Activated CD8-positive, alpha-beta memory T cell treated with anti-CD3 and anti-CD28 coated beads, Interleukin-2, amount 50 U/mL, for 4 hours (primary cell): ENCODE data around the gene RANBP17.
"Not testable (repeated sequence)": the region's sequence is repeated elsewhere in the genome, so short reads cannot be mapped to it uniquely, and the experiment has no call there.

Experiments used
- DNase-seq: peaks from one replicate; pipeline ENCODE4 v3.0.0-alpha.2; 2020

RANBP17 gene

GRCh38 chr5:170861917-170862766 is at the start of gene RANBP17:
RANBP17 (plus strand) TSS chr5:170862018.
- DNase-seq, result no peak

GRCh38 chr5:170813231-170813630 is 48.6 kb upstream of the RANBP17 start:
- no peak for DNase-seq

- no peak for DNase-seq
These were observed 44.6 kb upstream of the RANBP17 start for GRCh38 chr5:170817195-170817594.

- no peak for DNase-seq
These were observed 43.6 kb upstream of the RANBP17 start for GRCh38 chr5:170818232-170818631.

GRCh38 chr5:170819824-170820223 is 42.0 kb upstream of the RANBP17 start:
- no peak for DNase-seq

DNA sequence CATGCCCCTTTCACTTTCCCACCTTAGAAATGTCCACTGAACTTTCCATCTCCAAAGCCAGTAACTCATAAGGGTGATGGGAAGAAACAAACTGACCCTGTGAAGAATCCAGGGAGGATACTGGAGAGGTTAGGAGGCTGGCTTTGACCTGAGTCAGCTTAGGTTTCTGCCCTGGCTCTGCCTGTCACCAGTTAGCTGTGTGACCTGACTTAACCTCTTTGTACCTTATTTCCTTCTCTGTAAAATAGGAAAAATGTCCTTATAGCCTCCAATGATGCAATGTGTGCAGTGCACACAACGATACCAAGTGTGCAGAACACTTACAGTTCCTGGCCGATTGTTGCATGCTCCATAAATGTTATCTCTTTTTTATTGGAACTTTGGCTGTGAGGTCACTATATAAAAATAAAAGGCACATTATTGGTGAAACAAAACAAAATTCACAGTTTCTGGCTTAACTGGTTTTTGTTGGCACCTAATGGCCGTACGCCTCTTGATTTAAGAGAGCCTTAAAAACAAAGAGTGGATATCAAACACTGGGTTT is 40.5 kb upstream of the RANBP17 start:
- DNase-seq, result no peak

GRCh38 chr5:170826117-170826516 is 35.7 kb upstream of the RANBP17 start:
- no peak for DNase-seq

- no peak for DNase-seq
These were observed 29.6 kb upstream of the RANBP17 start for GRCh38 chr5:170832241-170832640.

- DNase-seq, result not testable (repeated sequence)
These were observed 27.8 kb upstream of the RANBP17 start for GRCh38 chr5:170833981-170834380.

GRCh38 chr5:170836226-170836625 is 25.6 kb upstream of the RANBP17 start:
- DNase-seq, result no peak

- no peak for DNase-seq
These were observed 17.9 kb upstream of the RANBP17 start for GRCh38 chr5:170843870-170844269.

GRCh38 chr5:170844651-170845050 is 17.2 kb upstream of the RANBP17 start:
- DNase-seq, result no peak

GRCh38 chr5:170846416-170846815 is 15.4 kb upstream of the RANBP17 start:
- no peak for DNase-seq

- DNase-seq, result no peak
These were observed 15.0 kb upstream of the RANBP17 start for GRCh38 chr5:170846846-170847245.

GRCh38 chr5:170848033-170848432 is 13.8 kb upstream of the RANBP17 start:
- no peak for DNase-seq

DNA sequence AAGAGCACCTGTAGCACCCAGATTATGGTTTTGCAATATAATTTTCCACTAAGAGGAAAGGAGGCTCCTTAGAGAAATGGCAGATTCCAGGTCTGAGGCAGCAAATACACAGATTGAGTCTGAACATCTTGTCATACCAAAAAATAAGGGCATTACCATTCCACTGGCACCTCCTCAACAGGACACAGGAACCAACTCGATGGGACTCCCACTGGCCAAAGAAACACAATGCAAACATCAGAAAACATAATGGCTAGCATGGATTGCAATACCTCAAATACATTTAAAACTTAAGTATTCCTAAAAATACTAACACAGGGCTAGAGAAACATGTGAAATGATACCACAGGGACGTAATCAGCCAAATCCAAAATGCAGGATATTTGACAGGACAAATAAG is 12.4 kb upstream of the RANBP17 start:
- DNase-seq, result no peak

GRCh38 chr5:170854566-170854965 is 7.3 kb upstream of the RANBP17 start:
- no peak for DNase-seq

DNA sequence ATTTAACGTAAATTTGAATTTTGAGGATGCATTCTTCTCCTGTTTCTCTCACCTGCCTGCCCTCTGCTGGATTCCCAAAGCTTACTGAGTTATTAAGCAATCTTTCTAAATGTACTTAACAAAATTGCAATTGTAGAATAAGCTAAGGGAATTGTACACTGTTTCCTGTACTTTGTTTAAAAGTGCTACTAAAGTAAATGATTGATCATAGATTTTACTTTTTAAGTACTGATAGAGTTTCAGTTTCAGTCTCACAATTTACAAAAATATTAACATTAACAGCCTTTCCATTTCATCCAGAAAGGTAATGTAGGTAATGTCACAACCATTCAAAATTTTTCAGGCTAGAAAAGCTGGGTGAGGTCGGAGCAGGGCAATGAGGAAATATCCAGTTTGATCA is 4.8 kb upstream of the RANBP17 start:
- no peak for DNase-seq

- no peak for DNase-seq
These were observed 1.4 kb upstream of the RANBP17 start for GRCh38 chr5:170860415-170860814.

DNA sequence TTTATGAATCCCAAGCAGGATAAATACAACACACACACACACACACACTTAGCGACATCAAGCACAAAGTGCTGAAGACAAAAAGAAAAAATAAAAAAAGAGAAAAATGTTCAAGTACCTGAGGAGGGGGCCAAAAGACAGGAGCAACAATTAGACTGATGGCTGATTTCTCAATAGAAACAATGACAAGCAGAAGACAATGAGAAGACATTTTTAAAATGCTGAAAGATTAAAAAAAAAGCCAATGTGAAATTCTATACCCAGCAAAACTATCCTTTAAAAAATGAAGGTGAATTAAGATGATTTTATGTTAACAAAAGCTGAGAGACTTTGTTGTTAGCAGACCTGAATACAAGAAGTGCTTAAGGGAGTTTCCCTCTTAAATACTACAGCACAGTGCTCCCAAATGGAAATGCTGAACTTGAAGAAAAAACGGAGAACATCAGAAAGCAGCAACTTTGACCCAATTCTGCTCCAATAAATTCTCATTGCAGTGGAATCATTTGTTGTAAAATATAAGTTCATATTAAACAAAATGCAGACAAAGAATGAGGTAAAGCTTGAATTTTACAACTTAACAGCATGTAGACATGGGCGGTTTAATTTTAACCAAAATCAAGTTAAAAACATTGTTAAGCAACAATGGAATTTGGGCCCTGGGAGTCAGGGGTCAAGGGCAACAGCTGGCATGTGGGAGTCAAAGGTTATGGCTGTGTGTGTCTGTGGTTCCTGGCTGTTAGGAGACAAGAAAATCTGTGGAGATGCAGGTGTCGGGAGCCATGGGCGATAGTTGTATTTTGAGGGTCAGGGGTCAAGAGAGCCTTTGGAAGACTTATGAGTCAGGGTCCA is 776 bp upstream of the RANBP17 start:
- no peak for DNase-seq

DNA sequence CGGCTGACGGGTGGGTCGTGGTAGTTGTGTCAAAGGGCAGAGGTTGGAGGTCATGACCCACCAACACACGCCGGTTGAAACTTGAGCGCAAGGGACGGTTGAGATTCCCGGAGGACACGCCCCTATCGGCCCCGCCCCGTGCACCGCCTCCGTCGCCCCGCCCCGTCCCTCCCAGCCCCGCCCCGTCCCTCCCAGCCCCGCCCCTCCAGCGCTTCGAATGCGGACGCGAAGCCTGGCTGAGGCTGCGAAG is 226 bp upstream of the RANBP17 start:
- no peak for DNase-seq

DNA sequence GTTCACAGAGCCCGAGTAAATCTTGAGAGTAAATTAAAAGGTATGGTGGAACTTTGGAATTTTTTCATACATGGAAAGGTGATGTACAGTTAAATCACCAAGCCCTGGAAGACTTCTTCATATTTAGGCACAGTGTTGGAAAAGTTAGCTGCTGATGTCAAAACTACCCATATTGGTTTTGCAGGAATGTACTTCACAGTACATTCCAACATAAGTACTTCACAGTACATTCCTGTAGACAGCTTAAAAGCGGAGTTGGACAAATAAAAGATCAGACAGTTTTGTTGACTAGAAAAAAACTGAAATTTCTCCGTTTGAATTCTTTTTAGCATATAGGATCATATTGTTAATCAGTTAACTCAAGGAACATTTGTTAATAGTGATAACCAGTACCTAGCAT is 1.8 kb downstream of the RANBP17 start:
- DNase-seq, result no peak

GRCh38 chr5:170865622-170866021 is 3.8 kb downstream of the RANBP17 start:
- no peak for DNase-seq

DNA sequence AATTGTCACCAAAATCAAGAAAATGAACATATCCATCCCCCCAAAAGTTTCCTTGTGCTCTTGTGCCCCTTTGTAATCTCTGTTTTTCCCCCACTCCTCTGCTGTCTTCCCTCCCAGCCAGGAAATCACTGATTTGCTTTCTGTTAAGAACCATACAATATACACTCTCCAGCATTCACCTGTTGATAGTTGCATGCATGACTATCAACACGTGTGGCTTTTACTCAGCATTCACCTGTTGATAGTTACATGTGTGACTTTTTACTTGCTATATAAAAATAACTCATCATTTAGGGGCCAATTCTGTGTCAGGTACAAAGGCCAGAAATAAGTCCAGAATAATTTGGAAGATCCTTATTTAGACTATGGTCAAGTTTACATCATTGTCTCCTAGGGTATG is 6.0 kb downstream of the RANBP17 start:
- no peak for DNase-seq
